Panc1 (cell line): ENCODE measurements around the gene REV3L.

Experiments
- POLR2AphosphoS5 ChIP-seq: IDR thresholded peaks from 2 replicates; pipeline ENCODE4 v1.6.1; 2012; ENCODE audit warnings: mild to moderate bottlenecking, low read depth, low read length, moderate library complexity
- REST ChIP-seq, 2 experiments: IDR thresholded peaks; 2 replicates each; pipeline ENCODE4 v1.6.1; 2011 to 2012; ENCODE audit warnings: low read depth in 2 of 2, control low read depth in 1 of 2, low read length in 1 of 2, mild to moderate bottlenecking in 1 of 2, moderate library complexity in 1 of 2; ENCODE audit not compliant: insufficient read depth in 1 of 2
- TF ChIP-seq, protein P1 (sequence below): fragments of 450-650 bp; IDR thresholded peaks from 2 replicates; pipeline ENCODE4 v1.5.1; 2017; ENCODE audit warnings: mild to moderate bottlenecking

DNA sequence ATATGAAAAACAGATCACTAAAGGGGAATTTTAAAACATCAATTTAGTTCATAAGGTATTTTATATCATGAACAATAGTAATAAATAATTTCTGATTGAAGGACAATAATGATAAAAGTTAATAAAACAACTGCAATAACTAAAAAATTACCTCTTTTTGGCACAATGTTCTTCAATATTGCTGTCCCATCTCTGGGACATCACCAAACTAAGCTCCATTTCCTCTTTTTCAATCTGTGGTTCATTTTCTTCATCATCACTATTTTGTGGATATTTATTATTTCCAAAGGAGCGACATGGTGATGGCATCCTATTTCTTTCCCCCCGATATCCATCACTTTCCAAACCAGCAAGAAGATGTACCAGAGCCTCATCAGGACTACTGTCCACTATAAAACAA, 103.2 kb downstream of the REV3L start:
- no peak for TF ChIP-seq POLR2AphosphoS5
- TF ChIP-seq, protein P1, sequence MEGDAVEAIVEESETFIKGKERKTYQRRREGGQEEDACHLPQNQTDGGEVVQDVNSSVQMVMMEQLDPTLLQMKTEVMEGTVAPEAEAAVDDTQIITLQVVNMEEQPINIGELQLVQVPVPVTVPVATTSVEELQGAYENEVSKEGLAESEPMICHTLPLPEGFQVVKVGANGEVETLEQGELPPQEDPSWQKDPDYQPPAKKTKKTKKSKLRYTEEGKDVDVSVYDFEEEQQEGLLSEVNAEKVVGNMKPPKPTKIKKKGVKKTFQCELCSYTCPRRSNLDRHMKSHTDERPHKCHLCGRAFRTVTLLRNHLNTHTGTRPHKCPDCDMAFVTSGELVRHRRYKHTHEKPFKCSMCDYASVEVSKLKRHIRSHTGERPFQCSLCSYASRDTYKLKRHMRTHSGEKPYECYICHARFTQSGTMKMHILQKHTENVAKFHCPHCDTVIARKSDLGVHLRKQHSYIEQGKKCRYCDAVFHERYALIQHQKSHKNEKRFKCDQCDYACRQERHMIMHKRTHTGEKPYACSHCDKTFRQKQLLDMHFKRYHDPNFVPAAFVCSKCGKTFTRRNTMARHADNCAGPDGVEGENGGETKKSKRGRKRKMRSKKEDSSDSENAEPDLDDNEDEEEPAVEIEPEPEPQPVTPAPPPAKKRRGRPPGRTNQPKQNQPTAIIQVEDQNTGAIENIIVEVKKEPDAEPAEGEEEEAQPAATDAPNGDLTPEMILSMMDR, result no peak
- TF ChIP-seq REST (IDR thresholded peaks at IDR 0.05; ENCODE audit: insufficient read depth in 1 of 2, low read depth in 2 of 2, low read length in 1 of 2), result no peak
